ELF-1 (cell line): ENCODE measurements around the gene TRAF7.
"Not testable (repeated sequence)": the region's sequence is repeated elsewhere in the genome, so short reads cannot be mapped to it uniquely, and the experiment has no call there.

ENCODE experiments used
- DNase-seq: peaks from one replicate; pipeline ENCODE4 v3.0.0-alpha.2; 2016; ENCODE audit warnings: low read depth, low spot score

The TRAF7 gene

GRCh38 chr16:2122429-2122828, 33.2 kb upstream of the TRAF7 start:
- no peak for DNase-seq

GRCh38 chr16:2122934-2123683, 32.5 kb upstream of the TRAF7 start:
- DNase-seq = not testable (repeated sequence)

- DNase-seq = not testable (repeated sequence)
Measured at GRCh38 chr16:2123706-2124376, 31.7 kb upstream of the TRAF7 start.

- not testable (repeated sequence) for DNase-seq
Measured at GRCh38 chr16:2124377-2124693, 31.2 kb upstream of the TRAF7 start.

- peak; percentile 88 for DNase-seq
Measured at GRCh38 chr16:2124694-2125444, 30.7 kb upstream of the TRAF7 start.

GRCh38 chr16:2125609-2126008, 30.0 kb upstream of the TRAF7 start:
- not testable (repeated sequence) for DNase-seq

GRCh38 chr16:2126161-2126743, 29.3 kb upstream of the TRAF7 start:
- not testable (repeated sequence) for DNase-seq

GRCh38 chr16:2126928-2127556, 28.5 kb upstream of the TRAF7 start:
- peak; percentile 17 for DNase-seq

GRCh38 chr16:2127630-2128280, 27.8 kb upstream of the TRAF7 start:
- DNase-seq = peak; percentile 52

GRCh38 chr16:2129251-2129650, 26.3 kb upstream of the TRAF7 start:
- DNase-seq = not testable (repeated sequence)

GRCh38 chr16:2129890-2130447, 25.6 kb upstream of the TRAF7 start:
- not testable (repeated sequence) for DNase-seq

- not testable (repeated sequence) for DNase-seq
Measured at GRCh38 chr16:2133797-2134196, 21.8 kb upstream of the TRAF7 start.

GRCh38 chr16:2135071-2135470, 20.5 kb upstream of the TRAF7 start:
- DNase-seq = not testable (repeated sequence)

GRCh38 chr16:2135770-2136490, 19.7 kb upstream of the TRAF7 start, which contains the start of gene PKD1:
PKD1 (minus strand) TSS chr16:2135898; CDS start chr16:2135689, 209 bp downstream.
- DNase-seq = peak; percentile 92

GRCh38 chr16:2142942-2143877, 12.4 kb upstream of the TRAF7 start:
- DNase-seq = peak; percentile 35

- DNase-seq = peak; percentile 43
Measured at GRCh38 chr16:2143878-2144485, 11.6 kb upstream of the TRAF7 start.

- DNase-seq = no peak
Measured at GRCh38 chr16:2145843-2146242, 9.7 kb upstream of the TRAF7 start.

GRCh38 chr16:2147378-2147777, 8.2 kb upstream of the TRAF7 start:
- DNase-seq = no peak
